ENCODE measurements around the gene CACNG3. TPM values are rescaled to one million over a fixed set of nuclear protein-coding genes. Genes with fewer than 3 reads are reported as not detected.

CACNG3 gene
- total RNA-seq, 2 donors from 2014 or later = not detected

DNA sequence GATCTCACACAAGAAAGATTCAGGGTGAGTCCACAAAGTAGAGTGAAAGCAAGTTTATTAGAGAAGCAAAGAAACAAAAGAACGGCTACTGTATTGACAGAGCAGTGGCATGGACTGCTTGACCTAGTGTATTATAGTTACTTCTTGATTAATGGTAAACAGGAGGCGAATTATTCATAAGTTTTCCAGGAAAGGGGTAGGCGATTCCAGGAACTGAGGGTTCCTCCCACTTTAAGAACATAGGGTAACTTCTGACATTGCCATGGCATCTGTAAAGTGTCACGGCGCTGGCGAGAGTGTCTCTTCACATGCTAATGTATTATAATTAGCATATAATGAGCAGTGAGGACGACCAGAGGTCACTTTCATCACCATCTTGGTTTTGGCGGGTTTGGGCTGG lies 93.2 kb downstream of the CACNG3 start:
- H3K27ac ChIP-seq = no peak overlapping the region
- no peaks in the 10 kb centered on the region for H3K27me3 ChIP-seq (replicated peaks; ENCODE audit: insufficient read depth)
- no peaks in the 10 kb centered on the region for H3K4me1 ChIP-seq (replicated peaks)
- no peak overlapping the region for H3K4me3 ChIP-seq
- DNase-seq (ENCODE audit: low spot score) = no peak
- no peaks in the 10 kb centered on the region for H3K9me3 ChIP-seq
- no peak for TF ChIP-seq POLR2AphosphoS5 (IDR thresholded peaks at IDR 0.05)
- intact Hi-C loops (cut with DNase I) = no loop called here
- WGBS = 70% methylated on average over 8 of the region's 8 CpGs
- H3K36me3 ChIP-seq = no peaks in the 10 kb centered on the region

DNA sequence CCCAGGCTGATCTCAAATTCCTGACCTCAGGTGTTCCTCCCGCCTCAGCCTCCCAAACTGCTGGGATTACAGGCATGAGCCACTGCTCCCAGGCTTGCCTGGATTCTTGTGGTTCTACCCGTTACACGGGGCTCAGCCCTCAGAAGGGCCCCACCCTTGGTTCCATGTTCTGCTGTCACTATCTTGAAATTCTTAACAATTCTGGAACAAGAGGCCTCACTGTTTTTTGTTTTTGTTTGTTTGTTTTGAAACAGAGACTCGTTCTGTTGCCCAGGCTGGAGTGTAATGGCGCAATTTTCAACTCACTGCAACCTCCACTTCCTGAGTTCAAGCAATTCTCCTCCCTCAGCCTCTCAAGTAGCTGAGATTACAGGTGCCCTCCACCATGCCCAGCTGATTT lies 96.6 kb downstream of the CACNG3 start:
- 77% methylated on average over 5 of the region's 5 CpGs for WGBS
- no peak for DNase-seq (ENCODE audit: low spot score)
- H3K36me3 ChIP-seq = no peaks in the 10 kb centered on the region

GRCh38 chr16:24353622-24354021 lies 97.5 kb downstream of the CACNG3 start:
- TF ChIP-seq POLR2AphosphoS5 (IDR thresholded peaks at IDR 0.05) = no peak
- TF ChIP-seq POLR2A (IDR thresholded peaks at IDR 0.05) = no peak
- TF ChIP-seq, protein P1, sequence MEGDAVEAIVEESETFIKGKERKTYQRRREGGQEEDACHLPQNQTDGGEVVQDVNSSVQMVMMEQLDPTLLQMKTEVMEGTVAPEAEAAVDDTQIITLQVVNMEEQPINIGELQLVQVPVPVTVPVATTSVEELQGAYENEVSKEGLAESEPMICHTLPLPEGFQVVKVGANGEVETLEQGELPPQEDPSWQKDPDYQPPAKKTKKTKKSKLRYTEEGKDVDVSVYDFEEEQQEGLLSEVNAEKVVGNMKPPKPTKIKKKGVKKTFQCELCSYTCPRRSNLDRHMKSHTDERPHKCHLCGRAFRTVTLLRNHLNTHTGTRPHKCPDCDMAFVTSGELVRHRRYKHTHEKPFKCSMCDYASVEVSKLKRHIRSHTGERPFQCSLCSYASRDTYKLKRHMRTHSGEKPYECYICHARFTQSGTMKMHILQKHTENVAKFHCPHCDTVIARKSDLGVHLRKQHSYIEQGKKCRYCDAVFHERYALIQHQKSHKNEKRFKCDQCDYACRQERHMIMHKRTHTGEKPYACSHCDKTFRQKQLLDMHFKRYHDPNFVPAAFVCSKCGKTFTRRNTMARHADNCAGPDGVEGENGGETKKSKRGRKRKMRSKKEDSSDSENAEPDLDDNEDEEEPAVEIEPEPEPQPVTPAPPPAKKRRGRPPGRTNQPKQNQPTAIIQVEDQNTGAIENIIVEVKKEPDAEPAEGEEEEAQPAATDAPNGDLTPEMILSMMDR (IDR thresholded peaks at IDR 0.05) = no peak
- H3K4me3 ChIP-seq = no peak overlapping the region
- H3K9me3 ChIP-seq = no peaks in the 10 kb centered on the region
- H3K4me1 ChIP-seq (replicated peaks) = no peaks in the 10 kb centered on the region
- intact Hi-C loops (cut with DNase I) = no loop called here
- H3K27ac ChIP-seq = no peak overlapping the region
- no peaks in the 10 kb centered on the region for H3K36me3 ChIP-seq
- H3K27me3 ChIP-seq (replicated peaks; ENCODE audit: insufficient read depth) = no peaks in the 10 kb centered on the region
- 69% methylated on average over 5 of the region's 5 CpGs for whole genome bisulfite sequencing
- no peak for DNase-seq (ENCODE audit: low spot score)

More for the DNA sequence above, 96.6 kb downstream of the CACNG3 start:
- TF ChIP-seq POLR2AphosphoS5 (IDR thresholded peaks at IDR 0.05) (no peak), POLR2A (IDR thresholded peaks at IDR 0.05) (no peak)
- TF ChIP-seq, protein P1 (IDR thresholded peaks at IDR 0.05) = no peak
- intact Hi-C loops (cut with DNase I) = no loop called here
- no peak overlapping the region for H3K27ac ChIP-seq
- no peak overlapping the region for H3K4me3 ChIP-seq
- H3K9me3 ChIP-seq = no peaks in the 10 kb centered on the region
- no peaks in the 10 kb centered on the region for H3K27me3 ChIP-seq (replicated peaks; ENCODE audit: insufficient read depth)
- no peaks in the 10 kb centered on the region for H3K4me1 ChIP-seq (replicated peaks)

DNA sequence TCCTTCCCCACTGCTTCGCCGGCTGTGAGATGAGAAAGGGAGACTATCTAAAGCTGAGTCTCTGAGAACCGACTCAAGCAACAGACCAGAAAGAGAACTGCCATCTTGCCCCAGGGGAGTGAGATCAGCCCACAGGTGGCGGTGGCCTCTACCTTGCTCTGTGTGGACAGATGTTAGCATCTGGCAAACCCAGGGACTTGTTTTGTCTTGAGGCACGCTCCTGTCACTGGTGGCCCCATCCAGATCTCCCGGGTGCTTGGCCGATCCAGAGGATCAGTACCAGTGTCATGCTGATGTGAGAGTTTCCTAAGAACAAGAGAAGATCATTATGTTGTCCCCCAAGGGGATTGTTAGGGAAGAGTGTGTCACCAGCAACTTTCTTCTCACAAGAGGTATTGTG lies 101.4 kb downstream of the CACNG3 start:
- intact Hi-C loops (cut with DNase I) = no loop called here
- Histone ChIP-seq H3K4me3 (no peak overlapping the region), H3K27me3 (replicated peaks; ENCODE audit: insufficient read depth) (no peaks in the 10 kb centered on the region), H3K36me3 (no peaks in the 10 kb centered on the region), H3K4me1 (replicated peaks) (no peaks in the 10 kb centered on the region), H3K9me3 (no peaks in the 10 kb centered on the region), H3K27ac (no peak overlapping the region)
- TF ChIP-seq POLR2A (IDR thresholded peaks at IDR 0.05) (no peak), POLR2AphosphoS5 (IDR thresholded peaks at IDR 0.05) (no peak)
- TF ChIP-seq, protein P1 (IDR thresholded peaks at IDR 0.05) = no peak
- WGBS = 79% methylated on average over 7 of the region's 7 CpGs
- DNase-seq (ENCODE audit: low spot score) = no peak

DNA sequence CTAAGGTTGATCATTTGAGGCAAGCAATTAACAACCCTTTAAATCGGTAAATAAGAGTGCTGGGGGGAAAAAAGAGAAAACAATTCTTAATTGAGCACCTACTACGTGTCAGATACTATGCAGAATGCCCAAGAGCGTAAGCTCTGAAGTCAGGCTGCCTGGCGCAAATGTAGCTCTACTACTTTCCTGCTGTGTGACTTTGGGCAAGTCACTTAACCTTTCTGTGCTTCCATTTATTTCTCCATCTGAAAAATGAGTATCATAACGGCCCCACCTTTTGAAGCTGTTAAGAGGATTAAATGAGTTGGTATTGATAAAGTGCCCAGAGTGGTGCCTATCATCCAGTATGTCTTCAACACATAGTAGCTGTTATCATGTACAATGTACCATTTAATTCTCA lies 102.0 kb downstream of the CACNG3 start:
- intact Hi-C loops (cut with DNase I) = no loop called here
- no peaks in the 10 kb centered on the region for H3K4me1 ChIP-seq (replicated peaks)
- 80% methylated on average over 5 of the region's 5 CpGs for WGBS
- no peaks in the 10 kb centered on the region for H3K36me3 ChIP-seq
- no peak for DNase-seq (ENCODE audit: low spot score)
- H3K27me3 ChIP-seq (replicated peaks; ENCODE audit: insufficient read depth) = no peaks in the 10 kb centered on the region
- H3K27ac ChIP-seq = no peak overlapping the region
- TF ChIP-seq POLR2AphosphoS5 (IDR thresholded peaks at IDR 0.05) = no peak
- TF ChIP-seq, protein P1 (IDR thresholded peaks at IDR 0.05) = no peak
- no peak for TF ChIP-seq POLR2A (IDR thresholded peaks at IDR 0.05)
- H3K4me3 ChIP-seq = no peak overlapping the region
- H3K9me3 ChIP-seq = no peaks in the 10 kb centered on the region
